Smooth muscle cell (in vitro differentiated cells): ENCODE results near the gene ARSA. TPM values are rescaled to one million over a fixed set of nuclear protein-coding genes. Genes with fewer than 3 reads are reported as not detected.

ENCODE experiments used
- DNase-seq: peaks from one replicate; lab custom pipeline; 2025; ENCODE audit not compliant: unreplicated experiment; lab: John Stamatoyannopoulos, UW
- H2AFZ ChIP-seq: fragments of 200-600 bp; sonication (generic); 2 replicates; pipeline ENCODE4 v1.6.0; 2016; ENCODE audit warnings: antibody characterized with exemption, low read depth, mild to moderate bottlenecking
- H3F3A ChIP-seq: fragments of 200-600 bp; sonication (generic); 2 replicates; pipeline ENCODE4 v1.6.0; 2017; ENCODE audit warnings: antibody characterized with exemption, low read depth
- H3K27ac ChIP-seq: fragments of 200-600 bp; sonication (generic); 2 replicates; pipeline ENCODE4 v1.5.1; 2016; ENCODE audit warnings: low read depth, mild to moderate bottlenecking
- H3K27me3 ChIP-seq: fragments of 200-600 bp; sonication (generic); 2 replicates; pipeline ENCODE4 v1.6.1; 2016; ENCODE audit warnings: low read depth, mild to moderate bottlenecking
- H3K36me3 ChIP-seq: fragments of 200-600 bp; sonication (generic); 2 replicates; pipeline ENCODE4 v1.5.1; 2016; ENCODE audit warnings: low read depth
- H3K4me1 ChIP-seq: fragments of 200-600 bp; sonication (generic); 2 replicates; pipeline ENCODE4 v1.5.1; 2016; ENCODE audit warnings: low read depth
- H3K4me2 ChIP-seq: fragments of 200-600 bp; sonication (generic); 2 replicates; pipeline ENCODE4 v1.6.0; 2016; ENCODE audit warnings: mild to moderate bottlenecking
- H3K4me3 ChIP-seq: fragments of 200-600 bp; sonication (generic); 2 replicates; pipeline ENCODE4 v1.5.1; 2016; ENCODE audit warnings: mild to moderate bottlenecking
- H3K79me2 ChIP-seq: fragments of 200-600 bp; sonication (generic); 2 replicates; pipeline ENCODE4 v1.6.0; 2016; ENCODE audit warnings: low read depth, mild to moderate bottlenecking
- H3K9ac ChIP-seq: fragments of 200-600 bp; sonication (generic); 2 replicates; pipeline ENCODE4 v1.6.0; 2016; ENCODE audit warnings: low read depth
- H3K9me3 ChIP-seq: fragments of 200-600 bp; sonication (generic); replicated peaks from 2 replicates; pipeline ENCODE4 v1.5.1; 2016; ENCODE audit warnings: low read depth
- H4K20me1 ChIP-seq: fragments of 200-600 bp; sonication (generic); 2 replicates; pipeline ENCODE4 v1.6.0; 2016; ENCODE audit warnings: low read depth
- WGBS: methylation state at CpG from one replicate; pipeline ENCODE4 v1.1.7; 2016; ENCODE audit warnings: low lambda C conversion rate; 5-methylcytosine and 5-hydroxymethylcytosine counted together
- polyA plus RNA-seq: library from polyadenylated mRNA; unstranded; fragments of >200 nt; fragmentation: Nextera tagmentation; extraction: Ambion mirVana; gene quantifications from 2 replicates; pipeline ENCODE4 v1.2.1, GENCODE V29; 2016
- total RNA-seq: library from RNA; depleted of rRNA; stranded (reverse); fragments of >200 nt; gene quantifications from 2 replicates; pipeline ENCODE4 v1.2.3, GENCODE V29; 2014
- TF ChIP-seq, protein P1 (sequence below): fragments of 200-600 bp; sonication (generic); IDR thresholded peaks from 2 replicates; pipeline ENCODE4 v1.5.1; 2017; ENCODE audit warnings: borderline replicate concordance, mild to moderate bottlenecking, antibody characterized with exemption; ENCODE audit not compliant: insufficient read depth, poor library complexity, severe bottlenecking

The ARSA gene
- total and polyA plus RNA-seq, 2 experiments from 2014 or later, result 16.6 to 19.9 TPM

DNA sequence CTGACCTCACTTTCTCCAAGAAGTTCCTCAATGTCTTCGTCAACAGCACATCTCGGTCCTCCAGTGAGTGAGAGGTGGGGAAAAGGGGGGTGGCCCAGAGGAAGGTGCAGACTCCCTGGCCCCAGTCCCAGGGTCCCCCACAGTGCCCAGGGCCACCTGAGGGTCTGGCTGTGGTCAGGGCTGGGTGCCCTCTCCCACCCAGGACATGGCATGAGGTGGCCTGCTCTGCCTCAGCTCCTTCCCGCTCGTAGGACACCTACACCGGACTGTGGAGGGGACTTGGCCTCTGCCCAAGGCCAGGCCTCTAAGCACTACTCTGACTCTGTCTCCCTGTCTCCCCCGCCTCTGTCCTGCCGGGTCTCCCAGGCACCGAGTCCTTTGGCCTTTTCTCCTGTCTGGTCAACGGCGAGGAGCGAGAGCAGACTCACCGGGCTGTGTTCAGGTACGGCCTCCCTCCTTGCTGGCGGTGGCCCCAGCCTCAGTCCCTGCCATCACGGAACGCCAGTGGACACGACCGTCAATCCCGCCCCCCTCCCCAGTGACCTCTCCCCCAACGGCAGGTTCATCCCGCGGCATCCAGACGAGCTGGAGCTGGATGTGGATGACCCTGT is 22.8 kb downstream of the ARSA start:
- H3K9me3 ChIP-seq, result no peaks in the 10 kb centered on the region
- 93% methylated on average over 23 of the region's 23 CpGs for WGBS
- H3K4me1 ChIP-seq, result peaks cover 5% of the 10 kb centered on the region
- no peaks in the 10 kb centered on the region for H4K20me1 ChIP-seq
- no peak overlapping the region for H3K4me2 ChIP-seq
- H3K36me3 ChIP-seq, result no peaks in the 10 kb centered on the region
- no peak overlapping the region for H3K27ac ChIP-seq
- no peak for DNase-seq
- peaks cover 63% of the 10 kb centered on the region for H3K27me3 ChIP-seq
- TF ChIP-seq, protein P1, sequence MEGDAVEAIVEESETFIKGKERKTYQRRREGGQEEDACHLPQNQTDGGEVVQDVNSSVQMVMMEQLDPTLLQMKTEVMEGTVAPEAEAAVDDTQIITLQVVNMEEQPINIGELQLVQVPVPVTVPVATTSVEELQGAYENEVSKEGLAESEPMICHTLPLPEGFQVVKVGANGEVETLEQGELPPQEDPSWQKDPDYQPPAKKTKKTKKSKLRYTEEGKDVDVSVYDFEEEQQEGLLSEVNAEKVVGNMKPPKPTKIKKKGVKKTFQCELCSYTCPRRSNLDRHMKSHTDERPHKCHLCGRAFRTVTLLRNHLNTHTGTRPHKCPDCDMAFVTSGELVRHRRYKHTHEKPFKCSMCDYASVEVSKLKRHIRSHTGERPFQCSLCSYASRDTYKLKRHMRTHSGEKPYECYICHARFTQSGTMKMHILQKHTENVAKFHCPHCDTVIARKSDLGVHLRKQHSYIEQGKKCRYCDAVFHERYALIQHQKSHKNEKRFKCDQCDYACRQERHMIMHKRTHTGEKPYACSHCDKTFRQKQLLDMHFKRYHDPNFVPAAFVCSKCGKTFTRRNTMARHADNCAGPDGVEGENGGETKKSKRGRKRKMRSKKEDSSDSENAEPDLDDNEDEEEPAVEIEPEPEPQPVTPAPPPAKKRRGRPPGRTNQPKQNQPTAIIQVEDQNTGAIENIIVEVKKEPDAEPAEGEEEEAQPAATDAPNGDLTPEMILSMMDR, result no peak
- H3K9ac ChIP-seq, result no peak overlapping the region
- no peak overlapping the region for H2AFZ ChIP-seq
- H3K79me2 ChIP-seq, result no peaks in the 10 kb centered on the region
- H3F3A ChIP-seq, result no peaks in the 10 kb centered on the region
- no peak overlapping the region for H3K4me3 ChIP-seq

DNA sequence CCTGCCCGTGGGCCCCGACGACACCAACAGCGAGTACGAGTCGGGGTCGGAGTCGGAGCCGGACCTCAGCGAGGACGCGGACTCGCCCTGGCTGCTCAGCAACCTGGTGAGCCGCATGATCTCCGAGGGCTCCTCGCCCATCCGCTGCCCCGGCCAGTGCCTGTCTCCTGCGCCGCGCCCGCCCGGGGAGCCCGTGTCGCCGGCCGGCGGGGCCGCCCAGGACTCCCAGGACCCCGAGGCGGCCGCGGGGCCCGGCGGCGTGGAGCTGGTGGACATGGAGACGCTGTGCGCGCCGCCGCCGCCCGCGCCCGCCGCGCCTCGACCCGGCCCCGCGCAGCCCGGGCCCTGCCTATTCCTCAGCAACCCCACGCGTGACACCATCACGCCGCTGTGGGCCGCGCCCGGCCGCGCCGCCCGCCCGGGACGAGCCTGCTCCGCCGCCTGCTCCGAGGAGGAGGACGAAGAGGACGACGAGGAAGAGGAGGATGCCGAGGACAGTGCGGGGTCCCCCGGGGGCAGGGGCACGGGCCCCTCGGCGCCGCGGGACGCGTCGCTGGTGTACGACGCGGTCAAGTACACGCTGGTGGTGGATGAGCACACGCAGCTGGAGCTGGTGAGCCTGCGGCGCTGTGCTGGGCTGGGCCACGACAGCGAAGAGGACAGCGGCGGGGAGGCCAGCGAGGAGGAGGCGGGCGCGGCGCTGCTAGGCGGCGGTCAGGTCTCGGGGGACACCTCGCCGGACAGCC is 23.5 kb downstream of the ARSA start:
- no peaks in the 10 kb centered on the region for H3K36me3 ChIP-seq
- H3K27ac ChIP-seq, result no peak overlapping the region
- no peaks in the 10 kb centered on the region for H3F3A ChIP-seq
- 83% methylated on average over 40 of the region's 103 CpGs for WGBS
- no peaks in the 10 kb centered on the region for H4K20me1 ChIP-seq
- H3K4me3 ChIP-seq, result no peak overlapping the region
- H3K4me2 ChIP-seq, result no peak overlapping the region
- H3K4me1 ChIP-seq, result peaks cover 5% of the 10 kb centered on the region
- no peak overlapping the region for H2AFZ ChIP-seq
- H3K9me3 ChIP-seq, result no peaks in the 10 kb centered on the region
- TF ChIP-seq, protein P1, result no peak
- DNase-seq, result no peak
- no peaks in the 10 kb centered on the region for H3K79me2 ChIP-seq
- peaks cover 69% of the 10 kb centered on the region for H3K27me3 ChIP-seq
- H3K9ac ChIP-seq, result no peak overlapping the region

DNA sequence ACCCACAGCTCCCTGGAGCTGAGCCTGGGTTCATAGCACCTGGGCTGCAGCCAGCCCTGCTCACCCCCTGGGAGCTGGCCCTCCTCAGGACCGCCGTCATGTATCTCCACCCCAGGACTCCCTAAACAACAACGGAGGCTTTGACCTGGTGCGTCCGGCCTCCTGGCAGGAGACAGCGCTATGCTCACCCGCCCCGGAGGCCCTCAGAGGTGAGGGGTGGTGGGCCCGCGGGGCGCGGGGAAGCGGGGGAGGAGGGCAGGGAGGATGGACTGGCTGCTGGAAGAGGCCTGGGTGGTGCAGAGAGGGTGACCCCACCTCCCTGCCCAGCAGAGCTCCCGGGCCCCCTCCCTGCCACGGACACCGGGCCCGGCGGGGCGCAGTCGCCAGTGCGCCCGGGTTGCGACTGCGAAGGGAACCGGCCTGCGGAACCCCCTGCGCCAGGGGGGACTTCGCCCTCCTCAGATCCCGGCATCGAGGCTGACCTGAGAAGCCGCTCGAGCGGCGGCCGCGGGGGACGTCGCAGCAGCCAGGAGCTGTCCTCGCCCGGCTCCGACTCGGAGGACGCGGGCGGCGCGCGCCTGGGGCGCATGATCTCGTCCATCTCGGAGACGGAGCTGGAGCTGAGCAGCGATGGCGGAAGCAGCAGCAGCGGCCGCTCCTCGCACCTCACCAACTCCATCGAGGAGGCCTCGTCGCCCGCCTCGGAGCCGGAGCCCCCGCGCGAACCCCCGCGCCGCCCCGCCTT is 24.3 kb downstream of the ARSA start:
- no peaks in the 10 kb centered on the region for H3K79me2 ChIP-seq
- no peaks in the 10 kb centered on the region for H3K36me3 ChIP-seq
- no peak overlapping the region for H2AFZ ChIP-seq
- WGBS, result 36% methylated on average over 30 of the region's 70 CpGs
- no peak for DNase-seq
- H3K9ac ChIP-seq, result no peak overlapping the region
- no peak overlapping the region for H3K4me3 ChIP-seq
- H3K4me2 ChIP-seq, result no peak overlapping the region
- peaks cover 5% of the 10 kb centered on the region for H3K4me1 ChIP-seq
- H4K20me1 ChIP-seq, result no peaks in the 10 kb centered on the region
- H3K27ac ChIP-seq, result no peak overlapping the region
- TF ChIP-seq, protein P1, result no peak
- H3F3A ChIP-seq, result no peaks in the 10 kb centered on the region
- H3K9me3 ChIP-seq, result no peaks in the 10 kb centered on the region
- H3K27me3 ChIP-seq, result peaks cover 72% of the 10 kb centered on the region
